HCEC 1CT (cell line): Measurements from ENCODE around the gene SLC25A15.
"Not testable (repeated sequence)": the region's sequence is repeated elsewhere in the genome, so short reads cannot be mapped to it uniquely, and the experiment has no call there.

ENCODE experiments used
- DNase-seq: peaks from one replicate; pipeline ENCODE4 v3.0.0-alpha.2; 2017

Gene SLC25A15

GRCh38 chr13:40782971-40783370 lies 6.4 kb upstream of the SLC25A15 start:
- DNase-seq = not testable (repeated sequence)

DNA sequence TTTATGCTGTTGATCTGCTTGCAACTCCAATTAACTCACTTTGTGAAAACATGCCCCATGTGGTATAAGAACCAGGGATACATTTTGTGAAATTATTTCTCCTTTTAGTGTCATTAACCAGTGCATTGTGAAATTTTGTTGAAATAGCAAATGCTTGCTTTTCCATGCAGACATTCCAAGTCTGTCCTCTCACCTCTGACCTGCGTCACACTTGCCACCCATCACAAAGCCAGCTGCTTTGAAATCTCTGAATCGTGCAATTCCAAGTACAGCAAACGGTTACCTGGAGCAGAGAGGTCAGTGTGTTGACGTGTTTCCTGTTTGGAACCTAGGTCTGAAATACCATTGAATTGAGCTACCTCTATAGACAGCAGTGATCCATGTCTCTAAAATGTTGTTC lies 4.9 kb upstream of the SLC25A15 start:
- no peak for DNase-seq

- peak; percentile 78 for DNase-seq
Observed at GRCh38 chr13:40786568-40786996, 2.8 kb upstream of the SLC25A15 start.

GRCh38 chr13:40787062-40787461 lies 2.3 kb upstream of the SLC25A15 start:
- peak; percentile 84 for DNase-seq

DNA sequence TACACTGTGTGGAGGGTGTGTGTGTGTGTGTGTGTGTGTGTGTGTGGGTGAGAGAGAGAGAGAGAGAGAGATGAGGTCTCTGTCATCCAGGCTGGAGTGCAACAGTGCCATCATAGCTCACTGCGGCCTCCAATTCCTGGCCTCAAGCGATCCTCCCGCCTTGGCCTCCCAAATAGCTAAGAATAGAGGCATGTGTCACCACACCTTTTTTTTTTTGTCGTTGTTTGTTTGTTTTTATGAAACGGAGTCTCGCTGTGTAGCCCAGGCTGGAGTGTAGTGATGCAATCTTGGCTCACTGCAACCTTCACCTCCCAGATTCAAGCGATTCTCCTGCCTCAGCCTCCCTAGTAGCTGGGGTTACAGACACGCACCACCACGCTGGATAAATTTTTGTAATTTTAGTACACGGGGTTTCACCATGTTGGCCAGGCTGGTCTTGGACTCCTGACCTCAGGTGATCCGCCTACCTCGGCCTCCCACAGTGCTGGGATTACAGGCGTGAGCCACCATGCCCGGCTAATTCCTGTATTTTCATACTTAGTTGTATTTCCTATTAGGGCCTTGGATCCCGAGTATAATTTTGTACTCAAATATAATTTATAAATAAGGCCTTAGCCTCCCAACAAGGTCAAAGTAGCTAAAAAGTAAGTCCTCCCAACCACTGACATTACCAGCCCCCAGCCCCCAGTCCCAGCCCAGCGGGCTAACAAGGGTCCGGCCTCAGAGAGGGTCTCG lies 704 bp upstream of the SLC25A15 start:
- not testable (repeated sequence) for DNase-seq

DNA sequence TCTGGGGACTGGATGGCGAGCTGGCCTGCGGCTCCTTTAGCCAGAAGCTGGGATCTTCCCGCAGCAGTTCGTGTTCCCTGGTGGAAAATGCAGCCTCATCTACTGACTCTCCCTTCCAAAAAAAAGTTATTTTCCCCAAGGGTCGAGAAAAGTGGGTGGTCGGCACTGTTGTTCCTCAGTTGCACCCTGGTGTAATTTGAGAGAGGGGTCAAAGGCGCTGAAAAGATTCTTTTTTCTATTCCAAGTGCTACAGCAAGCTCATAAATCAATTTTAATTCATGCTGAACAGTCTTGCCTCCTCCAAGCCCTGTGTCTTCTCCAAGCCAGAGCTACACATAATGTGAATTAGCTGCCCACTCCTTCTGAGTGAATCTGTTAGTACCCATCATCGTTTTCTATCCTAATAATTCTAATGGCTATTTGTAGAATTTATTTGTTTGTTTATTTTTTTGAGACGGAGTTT lies 774 bp downstream of the SLC25A15 start:
- no peak for DNase-seq

DNA sequence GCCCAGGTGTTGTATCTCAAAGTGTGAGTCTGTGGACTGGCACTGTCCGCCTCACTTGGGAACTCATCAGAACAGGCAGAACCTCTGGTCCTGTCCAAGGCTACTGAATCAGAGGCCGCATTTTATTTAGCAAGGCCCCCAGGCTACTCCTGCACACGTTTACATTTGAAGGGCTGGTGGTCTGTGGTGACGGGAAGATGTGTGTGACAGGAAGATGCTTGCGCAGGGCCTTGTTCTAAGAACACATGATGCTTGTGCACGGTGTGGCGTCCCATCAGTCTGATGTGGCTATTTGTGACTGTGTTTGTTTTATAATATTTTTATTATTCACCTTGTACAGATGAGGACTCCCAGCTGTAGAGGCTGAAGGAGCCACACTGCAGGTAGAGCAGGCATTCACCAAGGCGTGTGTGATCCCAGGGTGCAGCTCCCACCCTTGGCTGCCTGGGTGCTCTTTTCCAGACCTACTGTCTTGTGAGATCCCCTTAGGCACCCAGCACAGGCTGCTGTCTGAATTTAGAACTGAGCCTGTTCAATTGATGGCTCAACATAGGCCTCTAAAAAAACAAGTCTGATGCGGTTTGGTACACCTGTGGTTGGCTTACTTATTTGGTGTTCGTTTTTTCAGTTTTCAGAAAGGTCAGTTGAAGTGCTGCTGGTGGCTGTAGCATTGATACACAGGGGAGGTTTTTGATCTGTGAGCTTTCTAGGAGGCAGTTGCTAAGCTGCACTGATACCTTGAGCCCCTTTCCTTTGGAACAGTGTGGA lies 3.1 kb downstream of the SLC25A15 start:
- DNase-seq = no peak

DNA sequence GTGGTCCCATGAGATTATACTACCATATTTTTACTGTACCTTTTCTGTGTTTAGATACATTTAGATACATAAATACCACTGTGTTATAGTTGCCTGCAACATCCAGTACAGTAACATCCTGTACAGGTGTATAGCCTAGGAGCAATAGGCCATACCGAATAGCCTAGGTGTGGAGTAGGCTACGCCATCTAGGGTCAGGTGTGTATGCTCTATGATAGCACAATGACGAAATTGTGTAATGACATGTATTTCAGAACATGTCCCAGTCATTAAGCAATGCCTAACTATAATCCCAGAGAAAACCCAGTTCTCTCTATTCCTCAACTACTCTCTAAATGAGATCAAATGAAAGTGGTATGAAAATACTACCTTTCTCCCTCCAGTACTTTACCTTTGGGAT lies 3.9 kb downstream of the SLC25A15 start:
- DNase-seq = no peak

DNA sequence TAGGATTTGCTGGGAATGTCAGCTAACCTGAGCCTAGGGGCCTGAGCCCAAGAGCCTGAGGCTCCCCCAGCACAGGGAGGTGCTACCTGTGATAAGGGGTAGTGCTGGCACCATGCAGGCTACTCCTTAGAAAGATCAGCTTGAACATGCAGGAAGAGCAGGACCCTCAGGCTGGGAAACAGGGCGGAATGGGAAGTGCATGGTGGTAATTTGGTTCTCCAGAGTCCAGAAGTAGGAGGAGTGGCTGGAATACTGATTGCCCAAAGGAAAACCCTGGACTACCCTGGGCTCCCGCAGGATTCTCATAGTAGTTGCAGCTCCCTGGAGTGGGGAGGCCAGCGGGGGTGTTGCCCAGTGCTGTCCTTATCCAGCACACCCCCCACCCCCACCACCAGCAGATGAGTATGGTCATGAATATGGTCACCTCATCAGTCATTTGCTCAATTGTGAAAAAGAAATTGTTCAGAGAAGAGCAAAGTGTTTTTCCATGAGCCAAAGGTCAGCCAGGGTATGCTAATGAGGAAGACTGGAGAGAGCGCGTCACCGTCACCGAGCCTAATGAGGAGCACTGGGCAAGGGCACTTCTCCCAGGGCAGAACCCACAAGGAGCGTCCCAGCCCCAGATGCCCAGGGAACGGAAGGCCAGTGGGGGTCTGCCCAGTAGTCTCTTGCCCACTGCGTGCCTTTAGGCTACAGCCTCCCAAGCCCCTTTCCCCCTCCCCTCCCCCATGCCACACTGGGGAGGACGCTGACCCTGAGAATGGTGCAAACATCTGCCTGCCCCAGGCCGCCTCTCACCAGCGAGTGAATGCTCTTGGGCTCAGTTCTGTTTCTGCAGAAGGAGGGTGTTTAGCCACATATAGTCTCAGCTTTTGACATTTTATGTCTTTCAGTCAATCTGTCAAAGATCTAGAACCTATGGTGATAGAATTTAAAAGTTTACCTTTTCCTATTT lies 5.3 kb downstream of the SLC25A15 start:
- DNase-seq = no peak

DNA sequence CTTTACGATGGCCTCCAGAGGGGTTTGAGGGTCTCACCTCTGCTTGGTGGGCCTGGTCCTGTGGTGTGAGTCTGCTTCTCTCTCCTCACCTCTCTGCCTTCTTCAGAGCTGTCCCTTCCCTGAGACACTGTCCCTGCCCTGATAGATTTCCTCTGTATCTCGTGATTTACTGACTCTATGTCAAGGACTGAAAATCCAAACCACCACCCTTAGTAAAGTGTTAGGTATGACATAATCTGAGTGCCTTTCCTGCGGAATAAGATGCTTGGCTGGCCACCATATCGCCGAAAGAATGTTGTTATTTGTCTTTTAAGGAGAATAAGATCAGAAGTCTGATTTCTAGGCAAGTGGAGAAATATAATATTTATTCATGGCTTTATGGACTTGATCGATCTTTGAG lies 7.2 kb downstream of the SLC25A15 start:
- no peak for DNase-seq

GRCh38 chr13:40798380-40798779 lies 9.0 kb downstream of the SLC25A15 start:
- DNase-seq = no peak

GRCh38 chr13:40799508-40799907 lies 10.1 kb downstream of the SLC25A15 start:
- no peak for DNase-seq

GRCh38 chr13:40800559-40800958 lies 11.1 kb downstream of the SLC25A15 start:
- no peak for DNase-seq

DNA sequence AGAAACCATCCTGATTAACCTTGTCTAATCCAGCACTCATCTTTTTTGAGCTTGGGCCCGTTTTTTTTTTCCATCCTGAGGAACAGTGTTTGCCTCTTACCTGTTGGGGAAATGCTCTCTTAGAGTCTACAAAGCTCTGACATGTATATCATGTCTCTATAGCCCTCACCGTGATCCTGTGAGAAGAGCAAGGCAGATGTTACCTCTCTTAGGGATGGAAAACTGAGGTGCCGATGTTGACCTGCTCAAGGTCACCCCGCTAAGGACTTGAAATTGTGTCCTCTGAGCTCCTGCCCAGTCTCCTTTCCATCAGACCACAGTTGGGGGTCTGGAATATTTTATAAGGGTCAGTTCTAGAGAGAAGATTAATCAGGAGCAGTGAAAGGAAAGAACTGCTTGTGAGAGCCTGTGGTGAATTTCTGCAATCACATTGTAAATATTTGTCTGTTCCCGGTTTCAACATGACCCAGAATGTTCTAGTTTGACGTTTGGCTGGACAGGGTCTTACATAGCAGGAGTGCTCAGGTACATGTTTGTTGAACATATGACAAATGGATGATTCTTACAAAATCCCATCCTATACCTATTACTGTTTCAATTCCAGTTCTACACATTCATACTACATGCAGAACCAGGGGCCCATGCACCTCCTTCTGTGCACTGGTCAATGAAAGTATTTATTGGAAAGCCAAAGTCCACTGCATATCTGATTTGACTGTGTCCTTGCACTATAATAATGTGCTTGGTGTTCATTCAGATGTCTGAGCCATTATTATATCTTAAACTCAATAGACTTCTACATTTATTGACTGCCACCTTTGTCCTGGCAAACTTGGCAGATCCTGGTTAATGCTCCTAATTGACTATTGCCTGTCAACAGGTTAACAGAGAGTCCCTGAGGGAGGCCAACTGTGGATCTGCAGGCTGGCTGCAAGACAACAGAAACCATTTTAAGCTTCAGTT lies 12.1 kb downstream of the SLC25A15 start:
- no peak for DNase-seq

GRCh38 chr13:40803316-40803715 lies 13.9 kb downstream of the SLC25A15 start:
- DNase-seq = no peak

GRCh38 chr13:40806241-40806640 lies 16.8 kb downstream of the SLC25A15 start:
- no peak for DNase-seq

DNA sequence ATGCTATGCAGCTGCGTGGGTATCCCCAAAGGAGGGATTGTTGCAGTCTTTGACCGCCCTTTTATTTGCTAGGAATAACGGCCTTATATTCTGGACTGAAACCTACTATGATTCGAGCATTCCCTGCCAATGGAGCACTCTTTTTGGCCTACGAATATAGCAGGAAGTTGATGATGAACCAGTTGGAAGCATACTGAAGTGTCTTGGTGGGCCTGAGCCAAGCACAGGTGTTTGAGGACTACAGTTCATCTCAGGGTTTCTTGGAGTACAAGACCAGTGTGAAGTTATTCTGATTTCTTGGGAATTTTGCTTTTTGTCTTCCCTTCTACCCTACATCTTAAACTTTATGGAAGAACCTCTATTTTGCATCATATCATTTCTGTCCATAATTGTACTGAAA lies 20.1 kb downstream of the SLC25A15 start:
- no peak for DNase-seq

- no peak for DNase-seq
Observed at GRCh38 chr13:40812102-40812501, 22.7 kb downstream of the SLC25A15 start.

- peak; percentile 33 for DNase-seq
Observed at GRCh38 chr13:40812724-40813445, 23.5 kb downstream of the SLC25A15 start.

DNA sequence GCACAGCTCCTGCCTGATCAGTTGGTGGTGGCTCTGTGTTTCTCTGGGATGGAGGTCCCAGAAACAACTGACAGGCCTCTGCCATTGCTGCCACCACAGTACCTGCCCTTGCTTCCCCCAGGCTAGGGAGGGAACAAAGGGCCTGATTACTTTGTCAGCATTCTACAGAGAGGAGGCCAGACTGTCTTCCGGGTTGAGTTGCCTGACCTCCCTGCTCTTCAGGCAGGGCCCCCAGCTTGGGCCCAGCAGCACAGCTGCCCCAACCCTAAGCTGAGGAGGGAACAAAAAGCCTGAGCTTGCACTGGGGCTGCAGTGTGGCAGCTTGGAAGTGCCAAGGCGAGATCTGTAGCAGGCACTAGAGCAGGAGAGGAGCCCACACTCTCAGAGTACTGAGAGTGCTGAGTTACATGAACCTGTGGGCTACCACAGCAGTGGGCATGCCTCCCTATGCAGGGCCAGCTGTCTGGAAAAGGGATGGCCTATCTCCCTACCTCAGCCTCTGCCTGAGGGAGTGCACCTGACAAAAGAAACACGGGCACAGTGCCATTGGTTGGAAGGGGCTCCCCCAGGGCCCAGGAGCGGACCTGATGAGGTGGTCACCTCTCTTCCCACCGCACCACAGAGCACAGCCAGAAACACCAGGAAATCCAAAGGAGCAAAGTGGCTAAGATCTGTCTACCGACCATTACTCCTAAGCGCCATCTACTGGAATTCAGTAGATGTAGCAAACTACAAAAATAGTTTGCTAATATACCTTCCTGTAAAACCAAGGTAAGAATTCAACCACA lies 24.4 kb downstream of the SLC25A15 start:
- DNase-seq = peak; percentile 53
